ENCODE results near the gene SGSM1.
A peak's percentile ranks its signal among the peaks of the same experiment; 100 is the strongest.
"Not testable (repeated sequence)": the region's sequence is repeated elsewhere in the genome, so short reads cannot be mapped to it uniquely, and the experiment has no call there.

Gene SGSM1

DNA sequence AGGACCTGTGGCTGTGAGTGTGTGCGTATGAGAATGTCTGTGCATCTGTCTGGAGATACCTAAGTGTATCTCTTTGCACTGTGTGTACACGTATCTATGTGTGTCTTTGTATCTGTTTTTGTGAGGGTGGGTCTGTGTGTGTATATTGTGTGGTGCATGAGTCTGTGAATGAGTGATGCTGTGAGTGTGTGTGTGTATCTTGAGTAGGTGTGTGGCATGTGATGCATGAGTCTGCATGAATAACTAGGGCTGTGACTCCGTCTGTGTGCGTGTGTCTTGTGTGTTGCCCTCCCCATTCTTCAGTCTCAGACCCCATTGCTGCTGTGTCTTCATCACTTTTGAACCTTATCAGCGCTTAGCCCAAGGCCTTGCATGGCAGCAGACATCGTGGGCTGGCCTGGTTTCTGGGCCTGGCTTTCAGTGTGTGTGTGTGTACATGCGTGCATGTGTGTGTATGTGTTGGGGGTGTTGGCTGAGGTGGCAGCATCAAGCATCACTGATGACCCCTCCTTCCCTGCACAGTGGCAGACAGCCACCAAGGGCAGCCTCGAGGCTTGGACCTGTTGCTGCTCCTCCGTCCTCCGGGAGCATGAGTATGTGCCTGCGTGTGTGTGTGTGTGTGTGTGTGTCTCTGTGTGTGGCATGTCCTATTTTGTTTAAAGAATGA, 1.4 kb downstream of the SGSM1 start:
- no peak for DNase-seq

DNA sequence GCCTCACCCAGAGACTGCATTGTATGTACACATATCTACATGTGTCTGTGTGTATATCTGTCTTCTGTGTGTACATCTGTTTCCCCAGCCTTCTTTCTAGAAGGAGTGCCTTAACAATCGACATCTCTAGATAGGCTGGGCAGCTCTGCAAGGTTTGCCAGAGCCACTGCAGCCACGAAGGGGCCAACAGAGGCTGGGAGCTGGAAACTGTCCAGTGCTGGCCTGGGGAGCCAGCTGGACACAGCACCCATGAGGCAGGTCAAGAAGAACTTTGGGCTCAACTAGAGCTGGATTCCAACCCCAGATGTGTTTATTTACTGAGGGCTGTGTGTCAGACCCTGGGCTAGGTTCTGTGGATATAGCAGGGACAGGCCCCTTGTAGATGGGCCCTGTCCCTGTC, 3.3 kb downstream of the SGSM1 start:
- DNase-seq, result no peak

DNA sequence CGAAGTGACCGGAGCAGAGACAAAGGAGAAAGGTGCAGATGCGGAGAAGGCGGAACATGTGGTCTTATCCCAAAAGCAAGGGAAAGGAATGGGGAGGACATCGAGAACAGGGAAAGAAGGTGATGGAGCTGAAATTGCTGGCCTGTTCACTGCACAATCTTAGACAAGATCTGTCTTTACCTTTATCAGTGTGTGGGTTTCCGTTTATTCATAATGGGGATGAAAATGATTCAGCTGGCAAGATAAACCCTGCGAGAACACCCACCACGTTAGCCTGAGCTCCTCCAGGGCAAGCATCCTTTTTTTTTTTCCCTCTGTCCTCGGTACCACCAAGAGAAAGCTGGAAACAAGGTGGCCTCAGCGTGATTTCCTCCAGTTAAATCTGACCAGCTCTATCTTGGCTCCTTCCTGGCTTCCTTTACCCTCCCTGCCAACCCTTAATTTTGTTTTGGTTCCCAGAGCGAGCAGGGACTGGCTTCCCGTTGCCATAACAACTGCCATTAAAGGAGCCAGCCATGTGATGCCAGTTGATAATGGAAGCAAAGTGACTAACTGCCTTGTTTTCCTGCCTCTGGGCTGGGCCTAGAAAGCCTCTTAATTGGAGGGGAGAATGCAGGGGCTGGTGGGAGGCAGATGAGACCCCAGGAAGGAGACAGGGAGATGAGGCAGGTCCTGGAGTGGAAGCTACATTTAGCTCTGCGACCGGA, 4.2 kb downstream of the SGSM1 start:
- DNase-seq, result no peak

DNA sequence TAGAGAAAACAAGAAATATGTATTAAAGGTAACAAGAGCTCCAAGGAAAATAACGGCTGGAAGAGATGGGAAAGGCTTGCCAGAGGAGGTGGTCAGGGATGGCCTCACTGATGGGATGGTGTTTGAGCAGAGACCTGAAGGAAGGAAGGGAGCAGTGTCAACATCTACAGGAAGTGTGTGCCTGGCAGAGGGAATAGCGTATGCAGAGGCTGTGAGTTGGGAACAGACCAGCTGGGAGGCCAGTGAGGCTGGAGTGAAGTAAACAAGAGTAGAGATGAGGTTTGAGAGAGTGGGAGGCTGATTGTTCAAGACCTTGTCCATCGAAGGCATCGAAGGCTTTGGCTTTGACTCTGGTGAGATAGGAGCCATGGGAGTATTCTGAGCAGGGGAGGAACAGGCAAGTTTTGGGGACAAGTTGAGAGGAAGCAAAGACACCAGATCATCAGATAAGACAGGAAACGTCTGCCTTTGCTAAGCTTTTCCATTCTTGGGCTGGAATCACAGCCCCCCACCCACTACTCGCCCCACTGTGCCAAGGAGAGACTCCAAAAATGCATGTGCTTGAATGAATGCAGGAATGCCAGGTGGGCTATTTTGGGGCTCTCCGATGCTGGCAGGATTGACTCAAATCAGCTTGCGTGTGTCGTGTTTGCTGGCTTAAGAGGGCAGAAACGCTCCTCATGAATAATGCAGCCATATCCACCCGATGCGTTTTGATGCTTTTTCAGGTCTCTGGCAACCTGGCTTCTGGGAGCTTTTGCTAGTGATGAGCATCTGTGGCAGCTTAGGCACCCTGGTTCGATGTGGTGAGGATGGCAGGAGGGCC, 7.2 kb downstream of the SGSM1 start:
- no peak for DNase-seq

DNA sequence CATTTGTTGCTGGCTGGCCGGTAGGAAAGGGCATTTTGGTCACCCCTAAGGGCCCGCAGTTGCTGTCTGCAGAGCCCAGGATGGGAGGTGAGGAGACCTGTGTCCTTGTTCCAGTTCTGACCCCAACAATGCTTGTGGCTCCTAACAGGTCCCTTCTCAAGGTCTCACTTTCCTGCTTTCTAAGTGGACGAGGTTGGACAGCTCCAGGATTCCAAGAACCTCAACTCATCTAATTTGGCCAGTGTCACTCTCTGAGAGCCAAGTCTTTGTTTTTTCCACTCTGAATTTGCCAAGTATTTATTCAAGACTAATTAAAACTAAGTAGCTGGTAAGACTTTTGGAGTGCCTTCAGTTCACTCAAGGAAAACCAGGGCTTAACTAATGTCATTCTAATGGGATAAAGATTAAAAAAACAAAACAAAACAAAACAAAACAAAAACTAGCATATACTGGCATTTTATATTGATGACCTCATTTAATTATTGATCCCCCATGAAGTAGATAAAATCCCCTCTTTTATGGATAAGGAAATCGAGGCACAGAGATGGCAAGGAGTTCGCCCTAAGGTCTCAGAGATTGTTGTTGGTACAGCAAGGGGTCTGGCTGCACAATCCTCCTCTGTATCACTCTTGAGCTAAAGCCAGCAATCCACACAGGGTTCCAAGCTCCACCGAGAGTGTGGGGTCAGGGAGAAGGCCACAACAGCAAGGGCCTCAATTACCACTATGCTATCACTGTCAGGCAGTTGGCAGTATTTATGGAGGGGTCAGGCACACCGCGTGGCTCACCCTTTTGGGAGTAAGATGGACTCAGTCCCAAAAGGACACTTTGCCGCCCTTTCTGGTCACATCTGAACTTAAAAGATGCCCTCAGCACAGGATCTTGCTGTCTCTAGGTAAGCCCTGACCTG, 8.1 kb downstream of the SGSM1 start:
- DNase-seq, result no peak

DNA sequence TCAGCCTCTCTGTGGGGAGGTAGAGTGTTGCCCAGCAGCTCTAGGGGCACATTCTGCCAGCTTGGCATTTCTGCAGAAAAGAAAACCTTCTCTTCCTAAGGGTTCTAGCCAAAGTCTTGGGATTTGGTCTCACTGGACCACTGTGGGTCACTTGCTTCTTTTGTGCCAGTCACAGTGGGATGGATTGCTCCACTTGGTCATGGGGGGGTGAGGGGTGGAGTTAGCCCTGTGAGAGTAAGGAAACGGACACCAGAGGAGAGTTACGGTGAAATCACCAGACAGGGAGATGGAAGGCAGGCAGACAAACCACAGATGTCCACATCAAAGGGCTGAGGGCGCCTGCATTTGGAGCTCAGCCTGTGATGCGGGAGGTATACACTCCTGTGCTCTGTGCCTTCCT, 10.8 kb downstream of the SGSM1 start:
- no peak for DNase-seq

DNA sequence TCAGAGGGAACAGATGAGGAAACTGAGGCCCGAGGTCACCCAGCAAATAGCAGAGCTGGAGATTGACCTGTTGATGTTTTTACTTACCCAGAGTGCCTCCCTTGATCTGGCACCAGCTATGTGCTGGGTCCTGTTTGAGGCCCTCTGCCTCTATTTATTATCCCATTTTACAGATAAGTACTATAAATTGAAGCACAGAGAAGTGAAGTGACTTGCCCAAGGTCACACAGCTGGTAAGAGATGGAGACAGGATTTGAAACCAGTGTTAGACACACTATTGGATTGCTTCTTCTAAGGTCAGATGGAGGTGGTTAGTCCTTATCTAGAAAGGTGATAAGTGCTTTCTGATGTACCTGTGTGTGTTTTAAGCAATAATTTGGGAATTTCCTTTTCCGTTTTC, 13.5 kb downstream of the SGSM1 start:
- no peak for DNase-seq

DNA sequence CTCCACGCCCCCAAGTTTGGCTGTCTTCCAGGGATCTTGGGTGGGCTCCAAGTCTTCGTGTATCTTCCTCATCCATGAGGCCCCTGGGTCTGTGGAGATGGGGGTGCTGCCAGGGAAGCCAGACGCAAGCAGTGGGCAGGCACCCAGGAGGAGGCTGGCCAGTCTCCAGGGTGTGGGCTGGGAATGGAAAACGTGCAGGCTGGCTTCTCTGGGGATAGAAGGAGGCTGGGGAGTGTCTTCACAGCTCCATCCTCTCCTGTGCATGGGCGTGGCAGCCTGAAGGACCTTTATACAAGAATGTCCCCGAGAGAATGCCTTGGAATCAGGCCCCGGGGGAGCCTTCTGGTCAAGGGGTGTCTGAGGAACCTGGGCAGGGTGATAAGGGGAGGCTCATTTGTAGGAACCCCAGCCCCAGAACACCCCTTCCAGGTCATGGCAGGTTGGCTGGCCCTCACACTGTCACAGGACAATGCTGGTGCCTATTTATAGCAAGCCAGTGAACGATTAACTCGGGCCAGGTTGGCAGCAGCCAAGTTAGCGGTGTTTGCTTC, 14.0 kb downstream of the SGSM1 start:
- no peak for DNase-seq

DNA sequence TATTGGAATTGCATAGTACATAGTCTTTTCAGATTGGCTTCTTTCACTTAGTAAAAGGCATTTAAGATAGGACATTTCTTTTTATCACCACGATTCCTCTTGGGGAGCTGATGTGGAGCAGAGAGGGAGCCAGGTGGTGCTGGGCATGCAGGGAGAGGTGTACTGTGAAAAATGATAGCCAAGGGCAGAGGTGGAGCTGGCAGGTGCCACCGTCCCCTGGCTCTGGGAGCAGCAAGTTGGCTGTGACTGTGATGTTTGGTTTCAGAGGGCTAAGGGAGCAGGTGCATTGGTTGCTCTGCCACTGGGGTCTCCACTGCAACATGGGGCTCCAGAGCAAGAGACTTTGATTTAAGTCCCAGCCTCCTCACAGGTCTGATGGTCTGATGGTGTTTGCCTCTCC, 16.5 kb downstream of the SGSM1 start:
- no peak for DNase-seq

DNA sequence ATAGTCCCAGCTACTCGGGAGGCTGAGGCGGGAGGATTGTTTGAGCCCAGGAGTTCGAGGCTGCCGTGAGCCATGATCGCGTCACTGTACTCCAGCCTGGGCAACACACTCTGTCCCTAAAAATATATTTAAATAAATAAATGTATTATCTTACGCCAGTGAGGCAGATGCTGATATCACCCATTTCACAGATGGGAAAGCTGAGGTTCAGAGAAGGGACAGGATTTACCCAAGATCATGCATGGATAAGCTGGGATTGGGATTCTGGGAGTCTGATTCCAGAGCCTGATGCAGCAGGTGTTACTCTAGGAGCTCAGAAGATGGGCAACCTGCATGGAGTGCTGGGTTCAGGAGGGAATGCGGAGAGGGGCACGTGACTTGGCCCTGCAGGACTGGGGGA, 17.8 kb downstream of the SGSM1 start:
- DNase-seq, result no peak

DNA sequence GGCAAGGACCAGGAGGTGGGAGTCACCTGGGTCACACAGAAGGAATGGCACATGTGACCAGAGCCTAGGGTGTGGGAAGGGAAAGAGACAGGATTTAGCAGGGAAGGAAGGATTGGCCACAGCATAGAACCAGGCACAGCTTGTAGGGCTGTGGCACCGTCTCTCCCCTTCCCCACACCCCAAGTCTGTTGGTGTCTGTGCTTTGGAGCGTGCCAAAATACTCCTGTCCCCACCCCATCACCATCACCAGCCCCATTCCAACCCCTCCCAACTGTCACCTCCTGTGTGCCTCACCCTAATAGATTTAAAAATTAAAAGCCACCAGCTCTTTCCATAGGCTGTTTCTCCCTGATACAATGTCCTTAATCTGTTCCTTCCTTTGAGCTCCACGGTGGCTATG, 18.2 kb downstream of the SGSM1 start:
- DNase-seq, result no peak

DNA sequence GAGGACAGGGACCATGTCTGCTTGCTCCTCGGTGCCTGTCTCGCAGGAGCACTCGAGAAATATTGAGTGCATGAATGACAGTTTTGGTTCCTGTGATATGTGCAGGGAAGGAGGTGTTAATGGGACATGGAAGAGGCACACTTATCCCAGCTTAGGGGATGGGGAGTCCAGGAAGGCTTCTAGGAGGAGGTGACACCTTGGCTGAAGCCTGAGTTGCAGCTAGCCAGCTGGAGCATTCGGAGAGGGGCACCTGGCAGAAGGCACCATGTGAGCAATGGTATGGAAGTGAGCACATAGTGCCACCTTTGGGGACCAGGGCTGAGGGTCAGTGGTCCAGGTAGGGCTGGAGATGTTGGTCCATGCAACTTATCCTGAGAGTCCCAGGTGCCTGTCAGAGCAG, 18.9 kb downstream of the SGSM1 start:
- no peak for DNase-seq

DNA sequence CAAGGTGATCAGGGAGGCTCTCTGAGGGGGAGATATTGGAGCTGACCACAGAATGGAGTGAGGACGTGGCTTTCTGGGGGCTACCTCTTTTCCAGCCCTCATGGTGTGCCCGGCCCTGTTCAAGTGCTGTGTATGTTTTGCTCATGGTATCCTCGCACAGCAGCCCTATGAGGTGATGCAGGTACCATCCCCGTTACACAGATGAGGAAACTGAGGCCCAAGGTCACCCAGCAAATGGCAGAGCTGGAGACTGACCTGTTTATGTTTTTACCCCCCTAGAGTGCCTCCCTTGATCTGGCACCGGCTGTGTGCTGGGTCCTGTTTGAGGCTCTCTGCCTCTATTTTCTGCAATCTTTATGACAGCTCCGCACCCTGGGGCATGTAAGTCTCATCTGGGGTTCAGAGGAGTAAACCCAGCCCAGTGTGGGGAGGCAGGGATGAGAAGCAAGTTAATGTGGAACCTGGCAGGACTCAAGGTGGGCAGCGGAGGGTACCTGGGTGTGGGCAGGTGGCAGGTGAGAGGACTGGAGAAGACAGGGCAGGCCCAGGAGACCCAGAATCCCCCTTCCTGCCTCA, 20.8 kb downstream of the SGSM1 start:
- no peak for DNase-seq

DNA sequence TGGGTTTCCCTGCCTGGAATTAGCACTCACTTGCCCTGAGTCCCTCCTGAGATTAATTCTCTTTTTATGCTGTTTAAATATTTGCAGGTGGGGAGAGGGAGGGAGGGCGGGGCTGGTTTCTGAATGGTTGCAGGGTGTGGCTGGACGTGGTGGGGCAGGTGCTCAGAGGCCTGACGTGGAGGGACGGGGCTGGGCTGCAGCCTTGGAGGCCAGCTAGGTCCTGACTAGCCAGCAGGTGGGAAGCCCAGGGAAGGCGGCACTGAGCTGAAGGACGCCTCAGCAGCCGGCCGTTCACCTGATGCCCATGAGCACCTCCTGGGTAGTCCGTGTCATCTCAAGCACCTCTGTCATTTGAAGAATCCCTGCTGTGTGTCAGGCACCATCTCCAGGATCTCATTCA, 21.3 kb downstream of the SGSM1 start:
- no peak for DNase-seq

DNA sequence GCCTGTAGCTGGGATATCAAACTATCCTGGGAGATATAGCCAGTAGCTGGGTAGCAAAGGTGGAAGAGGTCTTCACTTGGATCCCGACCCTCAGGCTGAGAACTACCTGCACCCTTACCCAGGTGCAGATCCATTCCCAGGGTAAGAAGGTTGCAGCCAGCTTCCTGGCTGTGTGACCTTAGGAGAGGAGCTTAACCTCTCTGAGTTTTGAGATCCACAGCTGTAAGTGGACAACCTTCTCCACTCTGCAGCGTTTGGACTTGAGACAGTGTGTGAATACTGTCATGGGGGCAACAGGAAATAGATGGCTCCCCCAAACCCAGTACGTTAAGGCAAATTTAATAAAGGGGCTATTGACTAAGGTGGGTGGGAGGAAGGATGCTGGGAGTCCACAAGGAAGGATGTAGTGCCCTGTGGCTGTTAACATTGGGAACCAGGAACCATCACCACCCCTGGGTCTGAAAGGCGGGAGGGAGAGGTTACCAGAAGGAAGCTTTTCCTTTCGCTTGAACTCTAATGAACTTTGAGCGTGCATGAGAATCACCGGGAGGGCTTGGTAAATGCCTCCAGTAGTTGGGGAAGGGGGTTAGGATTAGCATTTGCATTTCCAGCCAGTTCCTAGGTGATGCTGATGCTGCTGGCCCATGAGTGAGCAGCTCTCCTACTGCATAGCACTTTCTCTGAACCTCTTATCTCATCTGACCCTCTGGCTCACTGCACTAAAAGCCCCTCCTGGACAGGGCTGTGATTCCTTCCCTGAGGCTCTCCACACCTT, 24.4 kb downstream of the SGSM1 start:
- no peak for DNase-seq

DNA sequence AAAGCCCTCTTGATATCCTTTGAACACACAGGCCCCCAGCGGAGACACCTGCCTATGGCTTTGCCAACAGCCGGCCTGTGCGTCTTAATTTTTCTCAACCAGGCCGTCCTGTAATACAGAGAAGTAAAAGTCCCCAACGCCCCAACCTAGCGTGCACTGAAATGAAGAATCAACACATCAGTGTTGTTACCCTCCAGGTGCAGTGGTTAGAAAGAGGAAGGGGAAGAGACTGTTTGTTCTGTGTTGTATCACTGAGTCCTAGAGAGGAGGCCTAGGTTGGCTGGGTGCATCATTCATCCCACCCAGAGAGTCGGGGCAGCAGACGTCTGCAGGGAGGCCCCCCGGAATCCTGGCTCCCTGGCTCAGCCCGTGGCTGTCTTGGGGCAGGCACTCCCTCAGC, 25.7 kb downstream of the SGSM1 start:
- DNase-seq, result no peak

DNA sequence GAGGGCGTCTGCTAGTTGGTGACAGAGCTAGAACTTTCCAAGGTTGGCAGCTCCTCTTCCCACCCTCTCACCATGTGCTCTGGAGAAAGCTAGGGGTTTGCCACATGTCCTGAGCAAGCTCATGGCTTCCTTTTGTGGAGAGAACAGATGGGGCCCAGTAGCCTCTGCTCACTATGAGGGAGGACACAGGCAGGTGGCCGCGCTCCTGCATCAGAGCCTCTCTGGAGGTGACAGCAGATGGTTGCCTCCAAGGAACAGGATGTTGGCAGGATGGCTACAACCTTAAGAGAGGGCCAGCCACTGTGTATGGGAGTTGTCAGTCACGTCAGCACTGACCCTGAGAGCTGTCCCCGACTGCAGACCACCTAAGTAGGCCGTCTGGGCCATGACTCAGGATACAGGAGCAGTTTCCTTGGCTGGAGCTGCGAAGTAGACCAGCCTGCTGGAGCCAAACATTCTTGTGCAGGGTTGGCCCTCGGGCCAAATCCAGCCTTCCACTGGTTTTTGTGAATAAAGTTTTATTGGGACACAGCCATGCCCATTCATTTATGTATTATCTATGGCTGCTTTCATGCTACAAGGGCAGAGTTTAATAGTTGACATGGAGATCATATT, 28.0 kb downstream of the SGSM1 start:
- no peak for DNase-seq

DNA sequence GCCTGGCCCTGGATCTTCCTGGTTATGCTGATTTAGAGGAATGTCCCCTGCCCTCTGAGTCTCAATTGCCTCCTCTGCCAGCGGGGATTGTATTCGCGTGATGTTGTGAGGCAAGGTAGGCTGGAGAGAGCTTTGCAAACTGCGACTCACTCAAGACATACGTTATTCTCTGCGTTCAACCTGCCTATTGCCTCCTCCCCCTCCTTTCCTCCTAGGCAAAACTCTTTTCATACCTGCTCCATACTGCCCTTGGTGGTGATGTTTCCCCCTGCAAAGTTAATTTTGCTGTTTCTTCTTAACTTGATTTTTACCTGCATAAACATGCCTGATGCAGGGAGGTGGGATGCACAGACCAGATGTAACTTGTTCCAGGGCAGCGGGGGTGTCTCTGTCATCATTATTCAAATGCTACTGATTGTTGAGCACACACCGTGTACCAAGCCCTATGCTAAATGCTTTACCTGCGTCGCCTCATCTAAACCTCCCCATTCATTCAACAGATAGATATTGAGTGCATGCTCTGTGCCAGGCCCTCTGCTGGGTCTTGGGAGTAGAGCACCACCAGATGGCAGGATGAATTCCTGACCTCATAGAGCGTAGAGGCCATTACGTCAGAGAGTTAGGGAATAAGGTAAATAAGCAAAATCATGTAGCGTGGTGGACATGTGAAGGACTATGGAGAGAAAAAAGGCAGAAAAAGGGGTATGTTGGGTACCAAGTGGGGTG, 29.0 kb downstream of the SGSM1 start:
- DNase-seq, result peak; percentile 23

DNA sequence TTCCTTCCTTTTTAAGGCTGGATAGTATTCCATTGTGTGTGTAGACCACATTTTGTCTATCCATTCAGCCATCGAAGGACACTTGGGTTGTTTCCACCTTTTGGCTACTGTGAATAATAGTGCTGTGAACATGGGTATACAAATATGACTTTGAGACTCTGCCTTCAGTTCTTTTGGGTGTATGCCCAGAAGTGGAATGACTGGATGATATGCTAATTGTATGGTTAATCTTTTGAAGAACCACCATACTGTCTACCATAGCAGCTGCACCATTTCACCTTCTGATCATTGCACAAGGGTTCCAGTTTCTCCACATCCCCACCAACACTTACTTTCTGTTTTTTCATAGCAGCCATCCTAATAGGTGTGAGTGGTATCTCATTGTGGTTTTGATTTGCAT, 30.3 kb downstream of the SGSM1 start:
- DNase-seq, result no peak

DNA sequence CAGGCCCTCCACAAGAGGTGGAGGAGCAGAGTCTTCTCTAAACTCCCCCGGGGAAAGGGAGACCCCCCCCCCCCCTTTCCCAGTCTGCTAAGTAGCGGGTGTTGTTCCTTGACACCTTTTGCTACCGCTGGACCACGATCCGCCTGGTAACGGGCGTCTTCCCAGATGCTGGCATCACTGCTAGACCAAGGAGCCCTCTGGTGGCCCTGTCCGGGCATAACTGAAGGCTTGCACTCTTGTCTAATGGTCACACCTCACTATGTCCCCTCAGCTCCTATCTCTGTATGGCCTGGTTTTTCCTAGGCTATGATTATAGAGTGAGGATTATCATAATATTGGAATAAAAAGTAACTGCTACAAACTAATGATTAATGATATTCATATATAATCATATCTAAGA, 31.5 kb downstream of the SGSM1 start:
- not testable (repeated sequence) for DNase-seq
